HPDE6-E6E7 (cell line): ENCODE results near the gene CDC42EP5.
"Not testable (repeated sequence)": the region's sequence is repeated elsewhere in the genome, so short reads cannot be mapped to it uniquely, and the experiment has no call there.

Experiments used
- DNase-seq: peaks from one replicate; pipeline ENCODE4 v3.0.0; 2011; ENCODE audit warnings: missing footprints; ENCODE audit errors: extremely low spot score

Gene CDC42EP5

GRCh38 chr19:54489766-54490165 is 16.7 kb upstream of the CDC42EP5 start:
- no peak for DNase-seq

DNA sequence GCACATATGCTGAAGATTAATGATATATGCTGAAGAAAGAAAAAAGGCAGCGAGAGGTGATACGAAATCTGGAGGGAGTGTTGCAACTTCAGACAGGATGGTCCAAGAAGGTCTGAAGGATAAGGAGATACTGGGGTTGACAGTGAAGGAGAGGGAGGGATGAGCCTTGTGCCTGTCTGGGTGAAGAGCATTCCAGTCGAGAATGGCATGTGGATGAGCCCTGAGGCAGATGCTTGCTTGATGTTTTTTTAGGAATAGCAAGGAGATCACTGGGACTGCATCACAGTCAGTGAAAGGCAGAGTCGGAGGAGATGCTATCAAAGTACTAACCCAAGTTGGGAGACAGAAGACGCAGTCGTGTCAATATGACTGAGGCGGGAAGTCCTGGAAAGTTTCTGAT is 16.2 kb upstream of the CDC42EP5 start:
- DNase-seq: no peak

- DNase-seq: no peak
Observed at GRCh38 chr19:54485851-54486250, 12.8 kb upstream of the CDC42EP5 start.

DNA sequence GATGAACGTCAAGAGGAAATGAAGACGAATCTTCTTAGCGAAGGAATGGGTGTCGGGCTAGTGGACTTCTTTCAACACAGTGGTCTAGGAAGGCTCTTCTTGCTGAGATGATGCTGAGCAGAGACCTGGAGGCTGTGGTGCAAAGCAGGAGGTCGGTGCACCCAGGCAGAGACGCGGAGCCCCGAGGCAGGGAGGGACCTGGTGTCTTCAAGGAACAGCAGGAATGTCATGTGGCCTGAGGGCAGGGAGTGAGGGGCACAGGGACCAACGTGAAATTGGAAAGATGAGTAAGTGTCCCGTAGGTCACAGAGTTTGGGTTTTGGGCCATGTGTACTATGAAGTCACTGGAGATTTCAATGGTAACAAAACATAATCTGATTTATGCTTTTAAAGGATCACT is 11.4 kb upstream of the CDC42EP5 start:
- DNase-seq: no peak

DNA sequence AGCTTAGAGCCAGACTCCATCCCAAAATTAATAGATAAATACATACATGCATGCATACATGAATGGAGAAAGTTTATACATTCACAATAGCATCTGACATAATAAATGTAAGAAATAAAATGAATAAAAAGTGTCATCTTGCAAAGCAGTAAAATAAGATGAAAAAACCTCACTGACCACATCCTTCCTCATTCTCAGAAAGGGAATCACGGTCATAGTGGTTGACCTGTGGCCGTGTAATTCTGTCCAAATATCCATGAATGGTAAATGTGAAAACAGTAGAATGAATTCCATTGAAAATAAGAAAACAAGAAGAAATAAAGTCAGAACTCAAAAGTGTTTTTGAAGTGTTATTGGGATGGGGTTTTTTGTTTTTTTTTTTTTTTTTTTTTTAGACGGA is 9.8 kb upstream of the CDC42EP5 start:
- no peak for DNase-seq

DNA sequence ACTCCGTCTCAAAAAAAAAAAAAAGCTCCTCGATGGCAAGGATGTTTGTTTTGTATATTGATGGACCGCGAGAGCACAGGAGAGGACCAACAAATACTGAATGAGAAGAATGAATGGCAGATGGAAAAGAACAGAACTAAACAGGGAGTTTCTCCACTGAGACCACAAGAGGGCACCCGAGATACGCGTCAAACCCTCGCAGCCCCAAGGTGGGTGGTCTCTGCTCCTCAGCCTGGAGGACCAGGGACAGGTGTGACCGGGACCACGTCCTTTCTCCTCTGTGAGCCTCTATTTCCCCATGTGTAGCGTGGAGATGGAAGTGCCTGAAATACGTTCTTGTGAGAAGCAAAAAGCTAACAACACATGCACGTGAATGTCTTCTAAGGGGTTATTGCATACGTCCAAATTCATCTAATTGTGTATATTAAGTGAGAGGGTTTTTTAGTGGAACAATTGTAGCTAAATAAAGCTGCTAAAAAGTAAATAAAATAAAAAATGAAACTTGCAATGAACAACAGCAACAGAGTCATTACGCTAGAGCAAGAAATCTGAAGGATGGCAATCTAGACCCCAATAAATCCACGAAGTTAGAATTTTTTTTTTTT is 8.3 kb upstream of the CDC42EP5 start:
- no peak for DNase-seq

DNA sequence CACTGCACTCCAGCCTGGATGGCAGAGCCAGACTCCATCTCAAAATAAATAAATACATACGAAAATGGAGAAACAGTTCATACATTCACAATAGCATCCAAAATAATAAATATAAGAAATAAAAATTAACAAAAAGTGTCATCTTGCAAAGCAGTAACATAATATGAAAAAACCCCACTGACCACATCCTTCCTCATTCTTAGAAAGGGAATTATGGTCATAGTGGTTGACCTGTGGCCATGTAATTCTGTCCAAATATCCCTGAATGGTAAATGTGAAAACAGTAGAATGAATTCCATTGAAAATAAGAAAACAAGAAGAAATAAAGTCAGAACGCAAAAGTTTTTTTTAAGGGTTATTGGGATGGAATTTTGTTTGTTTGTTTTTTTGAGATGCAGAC is 7.0 kb upstream of the CDC42EP5 start:
- no peak for DNase-seq

DNA sequence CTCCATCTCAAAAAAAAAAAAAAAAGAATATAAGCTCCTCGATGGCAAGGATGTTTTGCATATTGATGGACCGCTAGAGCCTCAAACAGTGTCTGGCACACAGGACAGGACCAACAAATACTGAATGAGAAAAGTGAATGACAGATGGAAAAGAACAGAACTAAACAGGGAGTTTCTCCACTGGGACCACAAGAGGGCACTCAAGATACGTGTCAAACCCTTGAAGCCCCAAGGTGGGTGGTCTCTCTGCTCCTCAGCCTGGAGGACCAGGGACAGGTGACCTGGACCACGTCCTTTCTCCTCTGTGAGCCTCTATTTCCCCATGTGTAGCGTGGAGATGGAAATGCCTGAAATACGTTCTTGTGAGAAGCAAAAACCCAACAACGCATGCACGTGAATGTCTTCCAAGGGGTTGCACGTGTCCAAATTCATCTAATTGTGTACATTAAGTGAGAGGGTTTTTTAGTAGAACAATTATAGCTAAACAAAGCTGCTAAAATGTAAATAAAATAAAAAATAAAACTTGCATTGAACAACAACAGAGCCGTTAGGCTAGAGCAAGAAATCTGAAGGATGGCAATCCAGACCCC is 5.7 kb upstream of the CDC42EP5 start:
- DNase-seq: no peak

- no peak for DNase-seq
Observed at GRCh38 chr19:54477650-54478049, 4.6 kb upstream of the CDC42EP5 start.

GRCh38 chr19:54475706-54476105 is 2.6 kb upstream of the CDC42EP5 start:
- DNase-seq: no peak

GRCh38 chr19:54473892-54474372 is 836 bp upstream of the CDC42EP5 start:
- DNase-seq: no peak

- no peak for DNase-seq
Observed at GRCh38 chr19:54470991-54471782, 1.9 kb downstream of the CDC42EP5 start.

DNA sequence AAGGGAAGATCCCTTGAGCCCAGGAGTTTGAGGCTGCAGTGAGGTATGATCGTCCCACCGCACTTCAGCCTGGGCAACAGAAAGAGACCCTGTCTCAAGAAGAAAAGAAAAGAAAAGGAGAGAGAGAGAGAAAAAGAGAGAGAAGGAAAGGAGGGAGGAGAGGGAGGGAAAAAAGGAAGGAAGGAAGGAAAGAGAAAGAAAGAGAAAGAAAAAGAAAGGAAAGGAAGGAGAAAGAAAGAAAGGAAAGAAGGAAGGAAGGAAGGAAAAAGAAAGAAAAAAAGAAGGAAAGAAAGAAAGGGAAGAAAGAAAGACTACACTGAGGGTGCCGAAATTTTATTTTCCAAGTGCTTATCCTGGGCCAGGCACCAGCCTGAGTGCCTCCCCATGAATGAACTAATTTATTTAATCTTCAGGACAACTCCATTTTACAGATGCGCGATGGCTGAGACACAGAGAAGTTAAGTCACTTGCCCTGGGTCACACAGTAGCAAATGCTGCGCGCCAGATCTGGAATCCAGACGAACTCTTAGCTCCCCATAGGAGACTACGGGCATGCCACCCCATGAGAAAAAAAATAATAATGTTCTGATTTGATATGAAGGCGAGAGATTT is 2.7 kb downstream of the CDC42EP5 start:
- DNase-seq: no peak

- DNase-seq: no peak
Observed at GRCh38 chr19:54469496-54469934, 3.6 kb downstream of the CDC42EP5 start.

DNA sequence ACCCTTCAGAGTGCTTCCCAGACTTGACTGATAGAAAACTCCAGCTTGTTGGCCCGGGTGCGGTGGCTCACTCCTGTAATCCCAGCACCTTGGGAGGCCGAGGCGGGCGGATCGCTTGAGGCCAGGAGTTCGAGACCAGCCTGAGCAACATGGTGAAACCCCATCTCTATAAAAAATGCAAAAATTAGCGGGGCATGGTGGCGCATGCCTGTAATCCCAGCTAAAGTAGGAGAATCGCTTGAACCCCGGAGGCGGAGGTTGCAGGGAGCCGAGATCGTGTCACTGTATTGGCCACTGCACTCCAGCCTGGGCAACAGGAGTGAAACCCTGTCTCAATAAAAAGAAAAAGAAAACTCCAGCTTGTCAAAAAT is 7.0 kb downstream of the CDC42EP5 start:
- not testable (repeated sequence) for DNase-seq

DNA sequence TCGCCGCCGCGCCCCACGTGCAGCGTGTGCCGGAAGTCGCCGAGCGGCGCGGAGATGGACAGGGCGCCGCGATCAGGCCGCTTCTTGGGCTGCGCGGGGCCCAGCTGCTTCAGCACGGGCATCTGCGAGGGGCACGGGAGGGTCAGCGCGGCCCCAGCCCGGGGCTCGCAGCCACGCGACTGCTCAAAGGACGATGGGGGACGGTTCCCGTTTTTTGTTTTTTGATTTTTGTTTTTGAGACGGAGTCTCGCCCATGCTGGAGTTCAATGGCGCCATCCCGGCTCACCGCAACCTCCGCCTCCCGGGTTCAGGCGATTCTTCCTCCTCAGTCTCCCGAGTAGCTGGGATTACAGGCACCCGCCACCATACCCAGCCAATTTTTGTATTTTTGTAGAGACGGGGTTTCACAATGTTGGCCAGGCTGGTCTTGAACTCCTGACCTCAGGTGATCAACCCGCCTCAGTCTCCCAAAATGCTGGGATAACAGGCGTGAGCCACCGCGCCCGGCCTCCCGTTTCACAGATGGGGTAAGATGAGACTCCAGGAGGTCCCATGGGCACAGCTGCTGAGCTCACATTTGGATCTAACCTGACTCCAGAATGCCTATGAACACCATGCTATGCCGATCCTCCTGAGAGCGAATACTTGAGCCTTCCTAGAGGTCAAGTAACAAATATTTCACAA is 7.5 kb downstream of the CDC42EP5 start:
- no peak for DNase-seq

GRCh38 chr19:54464630-54465425 is 8.3 kb downstream of the CDC42EP5 start:
- DNase-seq: no peak

DNA sequence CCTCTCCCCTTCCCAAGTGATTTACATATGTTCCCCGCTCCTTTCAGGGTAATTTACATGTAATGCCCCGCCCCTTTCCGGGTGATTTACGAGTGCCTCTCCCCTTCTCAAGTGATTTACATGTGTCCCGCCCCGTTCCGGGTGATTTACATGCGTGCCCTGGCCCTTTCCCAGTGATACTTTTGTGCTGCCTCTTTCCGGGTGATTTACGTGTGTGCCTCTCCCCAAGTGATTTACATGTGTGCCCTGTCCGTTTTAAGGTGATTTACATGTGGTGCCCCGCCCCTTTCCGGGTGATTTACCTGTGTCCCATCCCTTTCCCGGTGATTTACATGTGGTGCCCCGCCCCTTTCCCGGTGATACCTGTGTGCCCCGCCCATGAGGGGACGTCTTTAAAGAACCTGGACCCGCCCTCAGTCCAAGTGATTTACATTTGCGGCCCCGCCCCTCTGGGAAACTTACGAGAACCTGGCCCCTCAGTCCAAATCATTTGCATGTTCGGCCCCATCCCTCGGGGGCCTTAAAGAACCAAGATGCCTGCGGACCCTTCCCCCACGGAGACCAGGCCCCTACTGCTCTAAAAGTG is 9.0 kb downstream of the CDC42EP5 start:
- peak; percentile 73 for DNase-seq

DNA sequence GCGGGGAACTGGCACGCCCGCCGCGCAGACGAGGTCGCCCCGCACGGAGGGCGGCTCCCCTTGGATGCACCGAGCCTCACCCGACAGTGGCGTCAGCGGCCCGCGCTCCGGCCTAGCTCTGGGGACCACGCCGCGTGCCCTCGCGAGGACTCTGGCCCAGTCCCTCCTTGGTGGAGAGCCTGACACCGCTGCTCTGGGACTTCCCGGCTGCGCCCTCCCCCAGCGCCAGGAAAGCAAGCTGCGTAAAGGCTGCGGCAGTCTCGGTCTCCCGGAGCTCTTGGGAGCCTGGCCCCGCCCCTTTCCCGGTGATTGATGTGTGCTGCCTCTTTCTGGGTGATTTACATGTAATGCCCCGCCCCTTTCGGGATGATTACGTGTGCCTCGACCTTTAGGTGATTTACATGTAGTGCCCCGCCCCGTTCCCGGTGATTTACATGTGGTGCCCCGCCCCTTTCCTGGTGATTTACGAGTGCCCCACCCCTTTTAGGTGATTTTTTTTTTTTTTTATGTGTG is 9.5 kb downstream of the CDC42EP5 start, which contains the start of gene LENG9:
TSS of gene LENG9 (minus strand) at position 248 of the 513 bp plus-strand sequence. CDS start 252 bp downstream, outside the sequence.
- DNase-seq: peak; percentile 84
